ENCODE results near the gene UTY. TPM values are rescaled to one million over a fixed set of nuclear protein-coding genes. Genes with fewer than 3 reads are reported as not detected.

Gene UTY
- total RNA-seq, 2 experiments from 2014 or later, result 21.4 to 21.9 TPM

GRCh38 chrY:13435968-13436937 is 43.6 kb downstream of the UTY start:
- CTCF ChIA-PET, result interaction anchor here (0.7 to 1.4 kb wide), 4 partner anchors 11 to 395 kb away, joined by 3 to 6 read pairs (median 3); no protein-coding TSS in a partner anchor
- Mint-ChIP-seq H3K4me1 (ENCODE audit: low read depth) (peaks cover 58% of the 10 kb centered on the region), H3K4me3 (peak overlapping the region; percentile 84), H3K27ac (peak overlapping the region; percentile 98), H3K36me3 (ENCODE audit: low read depth) (peaks cover 57% of the 10 kb centered on the region), H3K27me3 (no peaks in the 10 kb centered on the region), H3K9me3 (peaks cover 16% of the 10 kb centered on the region)
- intact Hi-C loops (cut with micrococcal nuclease), result no loop called here
- DNase-seq (peak; percentile 60), ATAC-seq (peak; percentile 91)
- TF ChIP-seq CTCF (IDR thresholded peaks at IDR 0.05), result peak; percentile 48
- POLR2A ChIA-PET, result interaction anchor here (0.5 to 1.0 kb wide), 2 partner anchors 13 to 54 kb away, joined by 3 to 4 read pairs; no protein-coding TSS in a partner anchor

DNA sequence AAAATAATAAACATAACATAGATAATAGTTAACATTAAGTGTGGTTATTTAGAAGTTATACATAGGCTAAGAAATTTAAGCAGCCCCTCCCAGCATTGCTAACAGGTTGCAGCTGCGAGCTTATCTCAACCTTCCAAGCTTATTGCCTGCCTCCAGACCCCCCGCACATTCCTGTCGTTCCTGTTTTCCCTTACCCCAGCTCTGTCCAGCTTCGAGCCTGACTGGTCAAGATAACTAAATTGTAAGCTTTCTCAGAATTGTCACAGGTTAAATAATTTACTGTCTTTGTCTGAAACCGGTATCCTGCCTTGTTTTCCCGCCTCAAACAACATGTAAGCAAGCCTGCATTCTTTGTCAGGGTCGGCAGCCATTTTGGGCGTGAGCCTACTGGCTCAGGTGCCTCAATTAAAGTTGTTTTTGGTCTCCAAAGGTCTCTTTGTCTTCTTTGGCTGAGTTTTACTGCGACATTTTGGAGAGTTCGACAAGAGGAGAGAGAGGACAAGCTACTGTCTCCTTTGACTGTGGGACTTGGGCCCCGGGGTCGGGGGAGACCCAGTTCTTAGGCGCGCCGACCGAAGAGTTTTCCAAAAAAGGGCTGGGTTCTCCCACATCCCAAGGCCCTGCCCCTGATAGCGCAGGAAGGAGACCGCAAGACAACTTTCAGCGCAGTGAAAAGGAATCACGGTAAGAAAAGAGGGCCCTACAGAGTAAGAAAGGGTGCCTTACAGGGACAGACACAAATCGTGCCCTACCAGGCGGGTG is 44.4 kb downstream of the UTY start:
- CTCF ChIA-PET, result no interaction called here
- Mint-ChIP-seq H3K9me3 (peaks cover 17% of the 10 kb centered on the region), H3K4me3 (peak overlapping the region; percentile 84), H3K4me1 (ENCODE audit: low read depth) (peaks cover 53% of the 10 kb centered on the region), H3K36me3 (ENCODE audit: low read depth) (peaks cover 65% of the 10 kb centered on the region), H3K27me3 (no peaks in the 10 kb centered on the region), H3K27ac (peak overlapping the region; percentile 98)
- intact Hi-C loops (cut with micrococcal nuclease), result no loop called here
- POLR2A ChIA-PET, result no interaction called here
- no peak for ATAC-seq
- no peak for DNase-seq
- no peak for TF ChIP-seq CTCF (IDR thresholded peaks at IDR 0.05)

DNA sequence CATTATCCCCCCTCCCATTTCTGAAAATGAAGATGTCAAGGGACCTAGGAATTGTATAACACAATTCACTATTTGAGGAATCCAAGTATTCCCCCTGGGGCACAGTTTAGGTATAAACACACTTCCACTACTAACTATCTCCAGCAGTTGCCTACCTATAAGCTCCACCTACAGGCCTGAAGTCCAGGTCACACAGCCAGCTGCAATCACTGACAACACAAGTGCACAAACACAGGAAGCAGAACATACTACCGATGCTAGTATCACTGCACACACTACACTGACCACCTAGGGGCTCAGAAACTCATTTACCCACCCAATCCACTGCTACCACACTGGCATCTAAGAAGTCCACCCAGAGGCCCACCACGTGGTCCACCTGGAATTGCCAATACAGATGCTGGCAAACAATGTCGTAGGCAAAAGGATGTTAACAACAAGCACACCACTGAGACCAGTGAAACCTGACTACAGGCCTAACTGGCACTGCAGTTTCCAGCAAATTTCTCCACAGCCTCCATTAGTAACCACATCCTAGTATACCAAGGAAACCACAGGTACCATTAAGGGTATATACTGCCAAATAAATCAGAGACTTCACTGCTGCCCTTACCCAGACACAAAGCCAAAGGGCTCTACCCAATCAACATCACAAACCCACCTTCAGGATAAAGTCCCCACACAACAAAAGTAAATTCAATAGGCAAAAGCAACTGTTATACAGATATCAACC is 47.4 kb downstream of the UTY start:
- TF ChIP-seq CTCF (IDR thresholded peaks at IDR 0.05), result no peak
- no peak for DNase-seq
- intact Hi-C loops (cut with micrococcal nuclease), result no loop called here
- ChIA-PET POLR2A (no interaction called here), CTCF (no interaction called here)
- ATAC-seq, result no peak
- Mint-ChIP-seq H3K4me1 (ENCODE audit: low read depth) (peaks cover 52% of the 10 kb centered on the region), H3K27me3 (no peaks in the 10 kb centered on the region), H3K36me3 (ENCODE audit: low read depth) (peaks cover 85% of the 10 kb centered on the region), H3K27ac (peak overlapping the region; percentile 67), H3K9me3 (peaks cover 28% of the 10 kb centered on the region), H3K4me3 (no peak overlapping the region)

GRCh38 chrY:13429551-13429950 is 50.3 kb downstream of the UTY start:
- peaks cover 87% of the 10 kb centered on the region for H3K36me3 Mint-ChIP-seq (ENCODE audit: low read depth)
- H3K27me3 Mint-ChIP-seq, result no peaks in the 10 kb centered on the region
- intact Hi-C loops (cut with micrococcal nuclease), result no loop called here
- peaks cover 41% of the 10 kb centered on the region for H3K4me1 Mint-ChIP-seq (ENCODE audit: low read depth)
- POLR2A ChIA-PET, result no interaction called here
- H3K9me3 Mint-ChIP-seq, result peaks cover 31% of the 10 kb centered on the region
- no peak for TF ChIP-seq CTCF (IDR thresholded peaks at IDR 0.05)
- CTCF ChIA-PET, result no interaction called here
- ATAC-seq, result no peak
- no peak overlapping the region for H3K27ac Mint-ChIP-seq
- DNase-seq, result no peak
- no peak overlapping the region for H3K4me3 Mint-ChIP-seq

Data from activated CD8-positive, alpha-beta T cell treated with anti-CD3 and anti-CD28 coated beads for 36 hours (primary cell).